ENCODE measurements around the gene RAD51B. TPM values are rescaled to one million over a fixed set of nuclear protein-coding genes. Genes with fewer than 3 reads are reported as not detected.

The RAD51B gene
- total RNA-seq, 1 donor from 2014 or later, result 26.1 TPM

DNA sequence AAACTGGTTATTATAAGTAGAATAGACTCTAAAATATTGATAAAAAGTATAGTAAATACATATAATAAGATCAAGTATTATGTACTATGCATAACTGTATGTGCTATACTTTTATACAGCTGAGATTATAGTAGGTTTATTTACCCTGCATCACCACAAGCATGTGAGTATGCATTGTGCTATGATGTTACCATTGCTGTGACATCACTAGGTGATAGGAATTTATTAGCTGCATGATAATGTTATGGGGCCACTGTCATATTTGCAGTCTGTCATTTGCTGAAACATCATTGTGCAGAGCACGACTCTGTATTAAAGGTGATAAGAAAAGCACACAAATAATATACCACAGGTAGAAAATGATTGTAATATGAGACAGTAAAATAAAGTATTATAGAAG, 587.7 kb downstream of the RAD51B start:
- Mint-ChIP-seq H3K4me3 (no peak overlapping the region), H3K36me3 (ENCODE audit: low read depth) (no peaks in the 10 kb centered on the region), H3K4me1 (ENCODE audit: low read depth) (peaks cover 34% of the 10 kb centered on the region), H3K27ac (no peak overlapping the region), H3K27me3 (ENCODE audit: insufficient read depth) (no peaks in the 10 kb centered on the region), H3K9me3 (no peaks in the 10 kb centered on the region)
- DNase-seq (ENCODE audit: low spot score), result no peak
- intact Hi-C loops (cut with micrococcal nuclease), result loop anchor here (5.0 to 10.0 kb wide), 4 partner anchors 58 to 462 kb away; partner anchors contain the start of gene ZFP36L1

DNA sequence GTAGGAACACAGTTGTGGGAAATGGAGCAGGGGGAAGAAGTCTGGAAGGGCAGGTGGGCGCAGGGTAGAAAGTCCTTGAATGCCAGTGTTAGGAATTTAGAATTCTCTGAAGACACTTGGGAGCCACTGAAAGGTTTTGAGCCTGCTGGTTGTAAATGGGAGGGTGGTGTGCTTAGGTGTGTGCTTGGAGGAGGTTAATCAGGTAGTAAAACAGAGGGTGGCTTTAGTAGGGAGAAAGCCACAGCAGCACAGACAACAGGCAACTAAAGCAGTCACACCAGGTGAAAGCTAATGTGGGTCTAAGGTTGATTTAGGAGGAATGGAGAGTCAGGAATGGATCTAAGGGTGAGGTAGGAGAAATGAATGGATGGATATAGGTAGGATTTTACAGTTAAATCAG, 588.2 kb downstream of the RAD51B start:
- Mint-ChIP-seq H3K4me3 (no peak overlapping the region), H3K4me1 (ENCODE audit: low read depth) (peaks cover 34% of the 10 kb centered on the region), H3K27me3 (ENCODE audit: insufficient read depth) (no peaks in the 10 kb centered on the region), H3K36me3 (ENCODE audit: low read depth) (no peaks in the 10 kb centered on the region), H3K9me3 (no peaks in the 10 kb centered on the region), H3K27ac (no peak overlapping the region)
- intact Hi-C loops (cut with micrococcal nuclease), result loop anchor here (2.0 to 10.0 kb wide), 5 partner anchors 57 to 463 kb away; partner anchors contain the start of gene ZFP36L1
- DNase-seq (ENCODE audit: low spot score), result no peak

DNA sequence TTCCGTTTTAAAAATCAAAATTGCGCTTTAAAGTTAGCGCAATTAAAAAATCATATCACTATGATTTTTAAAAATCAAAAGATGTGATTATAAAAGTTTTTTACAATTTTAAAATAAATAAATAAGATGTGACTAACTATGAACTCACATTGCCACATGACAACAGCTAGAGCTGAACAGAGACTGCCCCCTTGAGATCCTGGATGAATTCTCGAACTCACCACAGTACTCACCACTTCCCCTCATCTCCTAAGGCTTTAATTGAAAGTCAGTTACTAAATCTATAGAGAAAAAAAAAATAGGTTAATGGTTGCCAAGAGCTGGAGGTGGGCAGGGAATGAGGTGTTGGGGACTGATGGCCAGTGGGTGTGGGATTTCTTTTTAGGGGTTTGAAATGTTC, 589.1 kb downstream of the RAD51B start:
- Mint-ChIP-seq H3K4me1 (ENCODE audit: low read depth) (peaks cover 34% of the 10 kb centered on the region), H3K4me3 (no peak overlapping the region), H3K9me3 (no peaks in the 10 kb centered on the region), H3K27ac (no peak overlapping the region), H3K27me3 (ENCODE audit: insufficient read depth) (no peaks in the 10 kb centered on the region), H3K36me3 (ENCODE audit: low read depth) (no peaks in the 10 kb centered on the region)
- no peak for DNase-seq (ENCODE audit: low spot score)
- intact Hi-C loops (cut with micrococcal nuclease), result loop anchor here (2.0 to 10.0 kb wide), 5 partner anchors 56 to 464 kb away; partner anchors contain the start of gene ZFP36L1

DNA sequence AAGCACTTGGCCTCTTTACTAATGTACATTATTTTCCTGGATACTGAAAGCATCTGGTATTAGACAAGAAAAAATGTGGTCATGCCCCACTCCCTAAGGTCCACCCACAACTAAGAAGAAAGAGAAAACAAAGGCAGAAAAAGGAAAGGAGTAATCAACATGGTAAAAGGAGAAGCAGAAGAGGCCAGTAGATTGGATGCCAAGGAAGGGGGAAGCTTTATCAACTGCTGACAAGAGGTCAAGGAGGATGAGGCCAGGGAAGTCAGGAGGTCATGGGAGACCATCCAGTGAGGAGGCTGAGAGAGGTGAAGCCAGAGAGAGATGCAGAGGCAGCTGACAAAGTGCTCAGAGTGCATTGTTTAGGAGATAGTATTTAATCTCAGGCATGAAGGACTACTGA, 589.8 kb downstream of the RAD51B start:
- Mint-ChIP-seq H3K9me3 (no peaks in the 10 kb centered on the region), H3K36me3 (ENCODE audit: low read depth) (no peaks in the 10 kb centered on the region), H3K27me3 (ENCODE audit: insufficient read depth) (no peaks in the 10 kb centered on the region), H3K4me1 (ENCODE audit: low read depth) (peaks cover 28% of the 10 kb centered on the region), H3K27ac (peak overlapping the region; percentile 44), H3K4me3 (no peak overlapping the region)
- intact Hi-C loops (cut with micrococcal nuclease), result loop anchor here (2.0 to 10.0 kb wide), 5 partner anchors 55 to 465 kb away; partner anchors contain the start of gene ZFP36L1
- DNase-seq (ENCODE audit: low spot score), result no peak

- no peaks in the 10 kb centered on the region for H3K9me3 Mint-ChIP-seq
- H3K4me3 Mint-ChIP-seq, result no peak overlapping the region
- no peak for DNase-seq (ENCODE audit: low spot score)
- intact Hi-C loops (cut with micrococcal nuclease), result no loop called here
- no peaks in the 10 kb centered on the region for H3K27me3 Mint-ChIP-seq (ENCODE audit: insufficient read depth)
- H3K36me3 Mint-ChIP-seq (ENCODE audit: low read depth), result no peaks in the 10 kb centered on the region
- no peak overlapping the region for H3K27ac Mint-ChIP-seq
- H3K4me1 Mint-ChIP-seq (ENCODE audit: low read depth), result peaks cover 15% of the 10 kb centered on the region
Measured at GRCh38 chr14:68412505-68413465, 593.2 kb downstream of the RAD51B start.

GRCh38 chr14:68413509-68413908, 593.9 kb downstream of the RAD51B start:
- no peak overlapping the region for H3K4me3 Mint-ChIP-seq
- H3K27ac Mint-ChIP-seq, result no peak overlapping the region
- H3K27me3 Mint-ChIP-seq (ENCODE audit: insufficient read depth), result no peaks in the 10 kb centered on the region
- H3K36me3 Mint-ChIP-seq (ENCODE audit: low read depth), result no peaks in the 10 kb centered on the region
- no peaks in the 10 kb centered on the region for H3K9me3 Mint-ChIP-seq
- DNase-seq (ENCODE audit: low spot score), result no peak
- peaks cover 10% of the 10 kb centered on the region for H3K4me1 Mint-ChIP-seq (ENCODE audit: low read depth)
- intact Hi-C loops (cut with micrococcal nuclease), result no loop called here

DNA sequence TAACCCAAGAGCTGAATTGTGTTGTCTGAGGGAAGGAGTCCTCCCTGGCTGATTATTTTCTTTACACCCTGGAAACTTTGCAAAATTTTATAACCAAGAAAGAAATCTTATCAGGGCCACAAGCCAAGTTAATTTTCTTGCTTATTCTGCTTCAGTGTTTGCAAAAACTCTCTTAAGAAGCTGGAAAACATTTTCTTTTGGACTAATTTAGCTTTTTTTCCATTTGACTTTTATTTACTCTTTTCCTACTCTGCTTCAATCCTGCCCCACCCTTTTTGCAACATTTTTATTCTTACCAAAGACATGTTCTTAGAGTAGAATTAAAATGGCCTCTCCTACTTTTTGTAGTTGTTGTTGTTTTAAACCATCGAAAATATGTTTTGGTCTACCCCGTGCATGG, 594.5 kb downstream of the RAD51B start:
- Mint-ChIP-seq H3K27me3 (ENCODE audit: insufficient read depth) (no peaks in the 10 kb centered on the region), H3K36me3 (ENCODE audit: low read depth) (no peaks in the 10 kb centered on the region), H3K9me3 (no peaks in the 10 kb centered on the region), H3K27ac (no peak overlapping the region), H3K4me3 (no peak overlapping the region), H3K4me1 (ENCODE audit: low read depth) (peaks cover 5% of the 10 kb centered on the region)
- DNase-seq (ENCODE audit: low spot score), result no peak
- intact Hi-C loops (cut with micrococcal nuclease), result no loop called here

DNA sequence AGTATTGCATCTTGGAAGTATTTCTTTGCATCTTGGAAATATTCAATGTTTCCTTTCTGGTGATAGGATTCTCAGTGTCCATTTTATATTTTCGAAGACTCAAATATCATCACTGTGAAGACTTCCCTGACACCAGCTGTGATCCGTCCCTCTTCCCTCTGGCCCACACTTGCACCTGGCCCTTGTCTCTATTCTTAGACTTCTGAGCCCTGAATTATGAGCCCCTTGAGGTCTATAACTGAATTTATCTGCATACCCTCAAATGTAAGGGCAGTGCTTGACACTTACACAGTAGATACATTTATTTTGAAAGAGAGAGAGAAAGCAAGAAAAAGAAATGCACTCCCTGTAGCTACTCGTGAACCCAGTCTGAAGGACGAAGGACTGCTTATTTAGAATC, 596.6 kb downstream of the RAD51B start:
- no peaks in the 10 kb centered on the region for H3K9me3 Mint-ChIP-seq
- intact Hi-C loops (cut with micrococcal nuclease), result no loop called here
- DNase-seq (ENCODE audit: low spot score), result no peak
- H3K27me3 Mint-ChIP-seq (ENCODE audit: insufficient read depth), result no peaks in the 10 kb centered on the region
- H3K4me1 Mint-ChIP-seq (ENCODE audit: low read depth), result peaks cover 10% of the 10 kb centered on the region
- H3K36me3 Mint-ChIP-seq (ENCODE audit: low read depth), result no peaks in the 10 kb centered on the region
- no peak overlapping the region for H3K4me3 Mint-ChIP-seq
- no peak overlapping the region for H3K27ac Mint-ChIP-seq

- no peak overlapping the region for H3K4me3 Mint-ChIP-seq
- no peaks in the 10 kb centered on the region for H3K36me3 Mint-ChIP-seq (ENCODE audit: low read depth)
- H3K9me3 Mint-ChIP-seq, result no peaks in the 10 kb centered on the region
- intact Hi-C loops (cut with micrococcal nuclease), result no loop called here
- no peak for DNase-seq (ENCODE audit: low spot score)
- no peaks in the 10 kb centered on the region for H3K27me3 Mint-ChIP-seq (ENCODE audit: insufficient read depth)
- H3K4me1 Mint-ChIP-seq (ENCODE audit: low read depth), result peaks cover 10% of the 10 kb centered on the region
- H3K27ac Mint-ChIP-seq, result no peak overlapping the region
Measured at GRCh38 chr14:68417009-68417650, 597.6 kb downstream of the RAD51B start.

DNA sequence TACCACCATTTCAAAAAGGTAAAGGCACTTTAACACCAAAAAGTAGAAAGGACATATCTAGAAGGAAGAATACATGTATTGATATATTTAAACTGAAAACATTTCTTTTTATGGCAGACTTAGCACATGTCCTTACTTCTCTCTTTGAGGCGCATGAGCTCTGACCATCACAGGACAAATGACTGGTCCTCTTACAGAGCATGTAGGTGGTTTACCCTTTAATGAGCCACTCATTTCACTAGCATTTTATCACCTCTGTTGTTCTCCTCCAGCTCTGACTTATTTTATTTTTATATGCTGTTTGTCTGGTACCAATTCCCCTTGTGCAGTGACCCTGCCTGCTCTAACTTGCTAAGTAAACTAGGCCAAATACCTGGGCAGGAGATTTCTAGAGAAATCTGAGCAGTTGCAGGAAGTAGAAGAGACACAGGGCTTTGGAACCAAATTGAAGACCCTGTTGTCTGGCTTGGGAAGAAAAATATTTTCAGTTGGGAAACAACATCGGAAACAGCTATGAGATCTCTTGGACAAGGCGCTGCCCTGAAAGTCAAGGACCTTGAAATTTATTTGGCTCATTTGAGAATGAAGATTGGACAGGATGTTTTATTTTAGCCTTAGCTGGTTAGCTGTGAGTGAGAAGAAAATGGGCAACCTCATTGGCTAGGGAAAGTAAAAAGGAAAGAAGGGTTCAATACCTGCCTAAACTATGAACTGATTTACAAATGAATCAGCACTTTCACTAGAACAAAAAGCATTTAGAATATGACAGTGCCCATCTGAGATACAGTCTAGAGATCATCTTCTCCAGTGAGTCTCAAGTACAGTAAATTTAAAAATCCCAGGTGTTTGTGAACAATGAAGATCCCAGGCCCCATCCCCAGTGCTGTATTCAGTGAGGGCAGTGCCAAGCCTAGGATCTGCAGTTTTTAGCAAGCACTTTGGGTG, 598.9 kb downstream of the RAD51B start:
- peaks cover 10% of the 10 kb centered on the region for H3K4me1 Mint-ChIP-seq (ENCODE audit: low read depth)
- intact Hi-C loops (cut with micrococcal nuclease), result no loop called here
- no peaks in the 10 kb centered on the region for H3K9me3 Mint-ChIP-seq
- no peak for DNase-seq (ENCODE audit: low spot score)
- H3K4me3 Mint-ChIP-seq, result no peak overlapping the region
- peaks cover 2% of the 10 kb centered on the region for H3K36me3 Mint-ChIP-seq (ENCODE audit: low read depth)
- H3K27ac Mint-ChIP-seq, result no peak overlapping the region
- no peaks in the 10 kb centered on the region for H3K27me3 Mint-ChIP-seq (ENCODE audit: insufficient read depth)

- no peak for DNase-seq (ENCODE audit: low spot score)
- intact Hi-C loops (cut with micrococcal nuclease), result no loop called here
- peaks cover 10% of the 10 kb centered on the region for H3K4me1 Mint-ChIP-seq (ENCODE audit: low read depth)
- no peaks in the 10 kb centered on the region for H3K9me3 Mint-ChIP-seq
- no peak overlapping the region for H3K4me3 Mint-ChIP-seq
- no peak overlapping the region for H3K27ac Mint-ChIP-seq
- H3K27me3 Mint-ChIP-seq (ENCODE audit: insufficient read depth), result no peaks in the 10 kb centered on the region
- peaks cover 2% of the 10 kb centered on the region for H3K36me3 Mint-ChIP-seq (ENCODE audit: low read depth)
Measured at GRCh38 chr14:68420350-68420749, 600.8 kb downstream of the RAD51B start.

DNA sequence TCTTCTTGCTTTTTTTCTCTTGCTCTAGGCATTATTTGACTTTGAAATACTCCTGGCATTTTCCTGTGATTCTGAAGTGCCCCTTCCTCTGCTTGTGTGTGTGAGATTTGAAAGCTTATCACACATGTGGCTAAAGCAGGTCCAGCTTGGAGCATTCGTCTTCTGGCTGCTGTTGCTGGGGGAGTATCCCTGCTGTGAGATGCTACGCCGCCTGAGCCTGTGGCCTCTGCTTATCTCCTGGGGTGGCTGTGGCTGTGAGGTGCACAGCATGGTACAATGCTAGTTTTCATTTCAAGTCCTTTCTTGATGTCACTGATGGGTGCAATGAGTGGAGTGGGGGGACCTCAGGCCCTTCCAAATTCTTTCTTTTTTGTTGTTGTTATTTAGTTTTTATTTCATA, 601.5 kb downstream of the RAD51B start:
- intact Hi-C loops (cut with micrococcal nuclease), result no loop called here
- Mint-ChIP-seq H3K4me1 (ENCODE audit: low read depth) (peaks cover 10% of the 10 kb centered on the region), H3K36me3 (ENCODE audit: low read depth) (peaks cover 2% of the 10 kb centered on the region), H3K27me3 (ENCODE audit: insufficient read depth) (no peaks in the 10 kb centered on the region), H3K27ac (no peak overlapping the region), H3K9me3 (no peaks in the 10 kb centered on the region), H3K4me3 (no peak overlapping the region)
- DNase-seq (ENCODE audit: low spot score), result no peak
